ENCODE results near the gene PTPRJ. TPM values are rescaled to one million over a fixed set of nuclear protein-coding genes. Genes with fewer than 3 reads are reported as not detected.

Gene PTPRJ
- total RNA-seq, 1 donor: 57.7 TPM

DNA sequence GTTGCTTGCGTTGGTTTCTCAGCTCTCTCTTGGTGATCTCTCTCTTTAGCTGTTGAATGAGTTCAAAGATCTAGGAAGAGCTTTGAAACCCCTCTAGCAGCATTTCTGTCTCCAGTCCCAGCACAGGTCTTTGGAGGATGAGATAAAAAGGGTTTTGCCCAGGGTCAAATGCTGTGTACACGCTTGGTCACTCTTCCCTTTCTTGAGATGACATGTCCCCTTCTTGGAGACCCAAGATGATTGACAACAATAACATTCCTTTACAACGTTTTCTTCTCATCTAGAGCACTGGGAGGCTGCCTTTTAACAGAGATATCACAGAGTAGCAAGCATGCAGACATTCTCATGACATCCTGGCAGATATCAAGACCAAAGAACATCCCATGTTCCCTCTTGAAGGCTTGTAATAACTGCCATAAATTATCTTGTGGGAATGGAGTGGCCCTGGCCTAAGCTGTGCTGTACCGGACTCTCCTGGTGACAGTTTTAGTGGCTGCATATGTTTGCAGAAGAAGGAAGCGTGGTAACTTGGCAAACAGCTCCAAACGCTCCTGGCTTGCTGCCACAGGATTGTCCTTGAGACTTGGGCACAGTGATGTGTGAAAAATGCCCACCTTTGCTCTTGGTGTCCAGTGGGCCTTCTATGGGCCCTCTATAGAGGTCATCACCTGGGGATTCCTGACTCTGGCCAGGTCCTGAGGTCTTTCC lies 107.8 kb downstream of the PTPRJ start:
- Histone ChIP-seq H3K27me3 (ENCODE audit: insufficient read depth, low read length) (no peaks in the 10 kb centered on the region), H3K4me1 (ENCODE audit: insufficient read depth, low read length) (peaks cover 30% of the 10 kb centered on the region), H3K4me3 (ENCODE audit: low read length) (no peak overlapping the region), H3K9me3 (ENCODE audit: low read depth, low read length) (no peaks in the 10 kb centered on the region)

DNA sequence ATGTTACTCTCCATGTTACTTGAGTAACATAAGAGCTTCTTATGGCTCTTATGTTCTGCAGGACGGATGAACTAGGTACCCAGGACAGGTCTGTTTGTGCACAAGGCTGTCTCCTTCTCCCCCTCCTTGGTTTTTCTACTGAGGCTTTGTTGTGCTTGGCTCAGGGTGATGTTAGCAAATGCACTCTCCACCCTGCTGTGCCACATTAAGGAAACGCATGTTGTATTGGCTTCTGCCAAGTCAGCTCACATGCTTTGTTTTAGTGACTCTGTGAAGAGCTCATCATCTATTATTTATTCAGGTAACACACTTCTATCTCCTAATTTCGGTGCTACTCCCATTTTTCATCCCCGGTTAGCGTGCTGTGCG lies 108.3 kb downstream of the PTPRJ start:
- H3K27me3 ChIP-seq (ENCODE audit: insufficient read depth, low read length): no peaks in the 10 kb centered on the region
- H3K9me3 ChIP-seq (ENCODE audit: low read depth, low read length): no peaks in the 10 kb centered on the region
- peaks cover 25% of the 10 kb centered on the region for H3K4me1 ChIP-seq (ENCODE audit: insufficient read depth, low read length)
- H3K4me3 ChIP-seq (ENCODE audit: low read length): no peak overlapping the region

DNA sequence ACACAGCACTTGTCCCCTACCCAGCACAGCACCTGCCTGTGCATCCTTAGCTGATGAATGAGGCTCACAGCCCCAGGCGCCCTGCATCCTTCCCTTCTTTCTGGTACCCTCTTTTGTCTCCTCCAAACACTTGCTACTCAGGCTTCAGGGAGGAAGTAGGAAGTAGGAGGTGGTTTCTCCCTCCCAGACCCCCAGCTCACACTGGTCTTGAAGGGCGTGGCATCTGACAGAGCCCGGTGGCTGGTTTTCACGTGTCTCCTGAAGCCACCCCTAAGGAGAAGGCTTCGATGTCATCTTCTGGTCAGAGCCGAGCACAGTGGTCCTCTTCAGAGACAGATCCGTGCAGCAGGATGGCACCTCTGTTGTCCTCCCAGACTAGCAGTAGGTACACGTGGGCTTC lies 109.8 kb downstream of the PTPRJ start:
- Histone ChIP-seq H3K4me1 (ENCODE audit: insufficient read depth, low read length) (peaks cover 22% of the 10 kb centered on the region), H3K27me3 (ENCODE audit: insufficient read depth, low read length) (no peaks in the 10 kb centered on the region), H3K4me3 (ENCODE audit: low read length) (no peak overlapping the region), H3K9me3 (ENCODE audit: low read depth, low read length) (no peaks in the 10 kb centered on the region)

DNA sequence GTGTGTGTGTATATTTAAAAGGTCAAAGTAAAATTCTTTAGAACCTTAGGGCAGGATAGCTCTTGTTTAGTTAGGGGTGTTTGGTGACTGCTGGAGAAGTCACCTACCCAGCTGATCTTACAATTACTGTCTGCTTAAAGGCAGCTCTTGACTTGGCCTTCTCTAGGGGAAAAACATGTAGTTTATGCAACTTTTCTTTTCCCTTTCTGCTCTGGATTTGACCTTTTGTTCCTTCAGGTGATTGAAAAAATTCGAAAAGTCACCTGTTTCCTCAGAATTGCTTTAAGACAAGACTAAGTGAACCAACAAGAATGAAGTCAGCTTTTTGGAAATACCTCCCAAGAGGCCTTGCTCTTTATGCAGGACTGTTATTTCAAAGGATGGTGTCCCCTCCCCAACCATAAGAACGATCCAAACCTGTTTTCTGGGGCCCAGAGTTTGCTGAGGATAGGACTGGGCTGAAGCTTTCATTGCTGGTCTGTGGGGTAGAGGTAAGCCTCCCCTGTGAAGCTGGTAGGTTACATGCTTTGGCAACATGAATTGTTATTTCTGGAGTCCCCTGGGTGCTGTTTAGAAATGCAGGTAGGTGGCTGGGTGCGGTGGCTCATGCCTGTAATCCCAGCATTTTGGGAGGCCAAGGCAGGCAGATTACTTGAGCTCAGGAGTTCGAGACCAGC lies 111.2 kb downstream of the PTPRJ start:
- Histone ChIP-seq H3K27me3 (ENCODE audit: insufficient read depth, low read length) (no peaks in the 10 kb centered on the region), H3K9me3 (ENCODE audit: low read depth, low read length) (no peaks in the 10 kb centered on the region), H3K4me1 (ENCODE audit: insufficient read depth, low read length) (peaks cover 26% of the 10 kb centered on the region), H3K4me3 (ENCODE audit: low read length) (no peak overlapping the region)

DNA sequence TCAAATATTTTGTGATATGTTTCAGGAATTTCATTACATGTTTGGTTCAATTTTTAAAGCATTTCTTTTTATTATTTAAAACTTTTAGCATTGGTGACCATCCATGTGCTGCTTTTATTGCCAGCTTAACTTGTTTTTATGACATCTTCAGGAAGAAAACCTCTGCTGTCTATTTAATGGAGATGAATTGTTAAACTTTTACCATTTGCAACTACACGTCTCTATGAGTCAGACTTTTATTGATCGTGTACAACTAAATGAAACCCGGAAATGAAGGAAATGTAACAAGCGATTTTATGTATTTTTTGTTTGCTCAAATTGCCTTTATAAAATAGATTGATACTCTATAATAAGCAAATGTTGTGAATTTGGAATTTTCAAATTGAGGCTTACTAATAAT lies 113.0 kb downstream of the PTPRJ start:
- peaks cover 20% of the 10 kb centered on the region for H3K4me1 ChIP-seq (ENCODE audit: insufficient read depth, low read length)
- no peaks in the 10 kb centered on the region for H3K9me3 ChIP-seq (ENCODE audit: low read depth, low read length)
- no peak overlapping the region for H3K4me3 ChIP-seq (ENCODE audit: low read length)
- H3K27me3 ChIP-seq (ENCODE audit: insufficient read depth, low read length): no peaks in the 10 kb centered on the region

DNA sequence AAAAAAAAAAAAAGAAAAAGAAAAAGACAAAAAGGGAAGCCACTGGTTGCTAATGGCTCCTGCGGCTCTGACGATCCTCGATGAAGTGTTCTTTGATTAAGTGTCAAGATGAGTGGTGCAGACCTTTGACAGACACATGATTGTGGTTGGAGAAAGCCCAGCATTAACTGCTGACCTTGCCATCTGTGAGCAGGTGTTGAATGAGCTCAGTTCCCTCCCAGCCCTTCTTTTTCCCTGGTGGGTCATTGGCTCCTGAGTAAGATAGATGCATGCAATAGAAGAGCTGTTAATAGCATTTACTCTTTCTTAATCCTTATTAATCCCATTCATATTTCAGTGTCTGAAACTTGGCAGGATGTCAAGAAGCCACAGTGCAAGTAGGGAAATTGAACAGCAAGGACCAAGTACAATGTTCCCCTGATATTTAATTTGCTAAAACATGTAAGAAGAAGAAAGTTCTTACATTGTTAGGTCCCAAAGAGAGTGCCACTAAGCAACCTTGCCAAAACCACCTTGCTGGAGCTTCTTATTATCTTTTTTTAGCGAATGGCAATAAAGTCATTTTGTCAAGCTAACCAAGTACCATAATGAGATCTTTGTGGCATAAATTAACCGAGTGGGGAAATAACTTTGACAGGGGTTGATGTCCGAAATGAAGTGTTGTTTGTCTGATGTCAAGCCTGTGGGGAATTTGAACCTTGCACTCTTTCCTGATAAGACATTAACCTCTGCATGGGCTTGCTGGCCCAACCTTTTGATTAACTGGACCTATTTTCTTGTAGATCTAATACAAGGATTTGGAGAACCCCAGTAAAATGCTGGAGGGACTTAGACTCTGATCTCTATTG lies 113.7 kb downstream of the PTPRJ start:
- no peak overlapping the region for H3K4me3 ChIP-seq (ENCODE audit: low read length)
- peaks cover 16% of the 10 kb centered on the region for H3K4me1 ChIP-seq (ENCODE audit: insufficient read depth, low read length)
- no peaks in the 10 kb centered on the region for H3K27me3 ChIP-seq (ENCODE audit: insufficient read depth, low read length)
- no peaks in the 10 kb centered on the region for H3K9me3 ChIP-seq (ENCODE audit: low read depth, low read length)

DNA sequence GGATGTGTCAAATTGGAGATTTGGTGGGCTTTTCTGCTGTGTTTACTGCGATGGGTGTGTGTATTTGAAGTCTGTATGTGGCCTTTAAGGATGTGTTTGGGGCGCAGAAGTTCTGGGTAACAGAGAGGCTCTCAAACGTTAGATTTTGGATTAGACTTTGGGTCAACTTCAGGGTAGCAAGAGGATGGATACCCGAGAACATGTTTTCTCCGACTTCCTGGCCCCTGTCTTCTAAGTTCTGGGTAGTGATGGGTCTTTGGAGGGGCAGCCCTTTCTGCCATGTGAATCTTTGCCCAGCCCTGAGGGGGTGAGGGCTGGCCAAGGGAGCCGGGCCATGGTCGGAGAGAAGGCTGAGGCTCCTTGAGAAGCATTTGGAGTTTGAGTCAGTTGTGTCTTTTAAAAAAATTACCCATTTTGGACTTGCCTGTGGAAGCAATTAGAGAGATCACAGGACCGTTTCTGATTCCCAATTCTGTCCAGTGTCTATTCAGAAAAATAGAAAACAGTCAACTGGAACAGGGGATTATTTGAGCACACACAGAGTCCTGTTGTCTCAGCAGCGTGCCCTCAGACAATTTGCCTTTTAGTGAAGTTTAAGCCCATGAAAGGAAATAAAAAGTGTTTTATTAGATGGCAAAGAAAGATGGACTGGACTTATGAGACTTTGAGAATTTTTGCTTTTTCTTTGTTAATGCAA lies 114.4 kb downstream of the PTPRJ start:
- peaks cover 19% of the 10 kb centered on the region for H3K4me1 ChIP-seq (ENCODE audit: insufficient read depth, low read length)

DNA sequence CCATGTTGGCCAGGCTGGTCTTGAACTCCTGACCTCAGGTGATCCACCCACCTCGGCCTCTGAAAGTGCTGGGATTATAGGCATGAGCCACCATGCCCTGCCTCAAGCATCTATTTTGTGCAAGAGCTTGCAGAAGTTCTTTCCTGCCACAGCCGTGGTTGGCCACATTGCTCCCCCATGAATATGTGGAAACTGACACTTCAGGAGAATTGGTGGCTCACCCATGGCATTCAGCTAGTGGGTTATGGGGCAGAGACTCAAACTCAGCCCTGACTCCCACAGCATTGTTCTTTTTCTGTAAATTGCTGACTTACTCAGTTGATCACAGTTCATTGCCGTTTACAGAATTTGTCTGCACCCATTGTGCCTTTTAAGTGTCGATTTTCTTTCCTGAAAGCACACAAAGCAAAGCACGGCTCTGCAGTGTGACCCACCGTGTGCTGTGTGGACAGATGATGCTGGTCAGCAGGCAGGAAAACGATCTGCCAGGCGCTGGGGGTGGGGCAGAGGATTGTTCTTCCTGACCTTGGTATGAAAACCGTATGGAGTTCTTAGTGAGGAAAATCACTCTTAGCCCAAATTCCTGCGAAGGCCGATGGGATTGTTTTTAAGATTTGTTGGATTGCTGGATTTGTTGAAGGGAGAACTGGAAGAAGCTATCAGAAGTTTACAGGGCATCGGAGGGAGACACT lies 115.6 kb downstream of the PTPRJ start:
- Histone ChIP-seq H3K27me3 (ENCODE audit: insufficient read depth, low read length) (no peaks in the 10 kb centered on the region), H3K4me3 (ENCODE audit: low read length) (no peak overlapping the region), H3K9me3 (ENCODE audit: low read depth, low read length) (no peaks in the 10 kb centered on the region), H3K4me1 (ENCODE audit: insufficient read depth, low read length) (peaks cover 24% of the 10 kb centered on the region)

More for the DNA sequence above, 114.4 kb downstream of the PTPRJ start:
- Histone ChIP-seq H3K9me3 (ENCODE audit: low read depth, low read length) (no peaks in the 10 kb centered on the region), H3K27me3 (ENCODE audit: insufficient read depth, low read length) (no peaks in the 10 kb centered on the region), H3K4me3 (ENCODE audit: low read length) (no peak overlapping the region)

DNA sequence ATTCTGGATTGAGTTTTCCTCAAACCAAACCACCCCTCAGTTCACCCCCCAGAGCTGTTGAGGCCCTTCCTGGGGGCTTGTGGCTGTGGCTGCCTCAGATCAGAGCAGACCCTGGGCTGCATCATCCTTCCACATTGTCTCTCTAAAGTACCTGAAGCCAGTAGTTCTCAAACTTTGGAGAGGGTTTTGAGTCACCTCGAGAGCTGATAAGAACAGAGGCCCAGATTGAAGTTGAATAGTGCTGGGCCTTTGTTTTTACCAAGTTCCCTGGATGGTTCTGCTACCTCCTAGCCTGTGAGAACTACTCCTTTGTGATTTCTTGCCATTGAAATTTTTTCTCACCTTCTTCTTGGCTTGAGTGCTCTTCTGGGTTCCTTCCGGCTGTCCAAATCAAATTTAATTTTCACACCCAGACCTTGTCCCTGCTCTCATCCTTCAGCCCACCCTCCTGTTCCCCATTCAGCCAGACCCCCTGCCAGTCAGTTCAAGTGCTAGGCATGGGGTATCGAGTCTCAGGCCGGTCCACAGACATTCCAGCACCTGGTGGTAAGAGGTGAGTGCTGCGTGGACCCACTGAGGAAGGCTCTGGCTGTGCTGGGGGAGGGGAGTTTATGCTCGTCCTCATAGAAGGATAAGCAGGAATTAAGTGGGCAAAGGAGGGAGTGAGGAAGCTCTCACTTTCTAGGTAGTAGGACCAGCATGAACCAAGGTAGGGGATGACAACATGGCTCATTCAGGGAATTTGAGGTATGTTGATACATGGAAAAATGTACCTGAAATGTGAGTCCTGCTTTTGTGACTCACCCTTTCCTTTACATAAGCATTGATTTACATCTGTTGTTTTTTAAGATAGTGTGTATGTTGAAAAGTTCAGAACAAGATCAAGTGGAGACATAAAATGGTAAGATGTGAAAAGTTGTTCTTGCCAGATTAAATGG lies 116.5 kb downstream of the PTPRJ start:
- H3K4me1 ChIP-seq (ENCODE audit: insufficient read depth, low read length): peaks cover 28% of the 10 kb centered on the region
- H3K9me3 ChIP-seq (ENCODE audit: low read depth, low read length): no peaks in the 10 kb centered on the region
- H3K27me3 ChIP-seq (ENCODE audit: insufficient read depth, low read length): no peaks in the 10 kb centered on the region
- H3K4me3 ChIP-seq (ENCODE audit: low read length): no peak overlapping the region

DNA sequence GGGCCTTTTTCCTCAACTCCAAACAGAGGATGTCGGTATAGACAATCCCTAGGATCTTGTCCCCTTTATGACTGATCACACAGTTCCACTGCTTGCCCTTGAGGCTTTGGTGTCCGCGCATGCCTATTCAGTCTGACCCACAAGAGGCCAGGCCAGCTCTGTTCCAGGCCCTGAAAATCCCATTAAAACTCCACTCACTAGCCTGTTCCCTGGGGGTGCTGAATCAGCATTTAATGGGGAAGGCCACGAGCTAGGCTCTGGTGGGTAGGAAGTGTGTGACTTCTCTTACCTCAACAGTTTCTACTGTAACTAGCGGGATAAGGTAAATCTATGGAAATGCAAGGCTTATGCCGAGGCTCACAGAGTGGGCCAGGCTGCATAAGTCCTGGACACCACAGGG lies 117.7 kb downstream of the PTPRJ start:
- no peak overlapping the region for H3K4me3 ChIP-seq (ENCODE audit: low read length)
- H3K27me3 ChIP-seq (ENCODE audit: insufficient read depth, low read length): no peaks in the 10 kb centered on the region
- no peaks in the 10 kb centered on the region for H3K9me3 ChIP-seq (ENCODE audit: low read depth, low read length)
- H3K4me1 ChIP-seq (ENCODE audit: insufficient read depth, low read length): peaks cover 33% of the 10 kb centered on the region

DNA sequence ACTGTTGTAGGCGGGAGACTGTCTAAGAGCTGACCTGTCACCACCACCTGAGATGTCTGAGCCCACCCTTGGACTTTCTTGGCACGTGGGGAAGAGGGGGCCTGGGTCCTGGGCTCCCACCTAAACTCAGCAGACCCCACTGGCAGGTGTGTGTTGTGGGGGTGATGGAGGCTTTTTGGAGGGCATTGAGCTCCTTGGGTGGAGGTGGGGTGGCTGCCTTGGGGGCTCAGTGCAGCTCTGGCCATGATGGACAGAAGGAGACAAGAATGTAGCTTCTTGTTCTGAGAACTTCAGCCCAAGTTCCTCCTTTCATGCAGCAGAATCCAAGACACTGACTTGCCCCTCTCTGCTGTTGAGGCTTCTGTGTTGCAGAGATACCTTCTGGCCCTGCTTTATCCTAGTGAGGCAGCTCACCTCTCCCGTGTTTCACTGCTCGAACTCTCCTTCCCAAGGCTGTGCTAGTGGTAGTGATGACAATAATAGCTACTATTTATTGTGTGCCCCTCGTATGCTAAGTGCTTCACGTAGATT lies 119.6 kb downstream of the PTPRJ start:
- Histone ChIP-seq H3K4me1 (ENCODE audit: insufficient read depth, low read length) (peaks cover 40% of the 10 kb centered on the region), H3K9me3 (ENCODE audit: low read depth, low read length) (no peaks in the 10 kb centered on the region), H3K4me3 (ENCODE audit: low read length) (no peak overlapping the region), H3K27me3 (ENCODE audit: insufficient read depth, low read length) (no peaks in the 10 kb centered on the region)

DNA sequence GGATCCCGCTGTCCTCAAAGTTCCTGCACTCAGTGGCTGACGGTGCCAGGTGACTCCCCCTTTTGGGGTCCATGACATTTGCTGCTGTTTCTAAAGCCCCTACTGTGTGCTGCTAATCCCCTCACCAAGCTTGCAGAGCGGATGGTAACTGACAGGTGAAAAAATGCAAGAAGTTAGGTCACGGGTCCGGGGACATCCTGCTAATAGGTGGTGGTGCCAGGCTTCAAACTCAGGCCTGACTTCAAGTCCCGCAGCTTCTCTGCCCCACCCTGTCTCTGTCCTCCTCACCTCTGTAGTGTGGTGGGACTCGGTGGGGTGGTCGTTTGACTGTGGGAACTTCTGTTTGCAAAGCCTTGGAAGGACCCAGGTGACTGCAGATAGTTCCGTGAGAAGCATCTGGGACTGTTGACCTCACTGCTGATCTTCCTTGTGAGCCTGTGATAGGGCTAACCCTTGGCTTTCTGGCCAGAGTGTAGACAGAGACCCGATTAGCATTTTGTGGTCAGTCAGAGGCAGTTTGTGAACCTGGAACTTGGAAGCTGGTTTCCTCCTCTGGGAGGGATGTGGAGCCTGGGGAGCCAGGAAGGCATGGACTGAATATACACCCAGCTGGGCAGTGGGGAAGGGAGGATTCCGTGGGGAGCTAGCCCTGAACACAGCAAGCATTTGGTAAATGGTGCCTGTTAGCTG lies 120.8 kb downstream of the PTPRJ start:
- Histone ChIP-seq H3K4me1 (ENCODE audit: insufficient read depth, low read length) (peaks cover 48% of the 10 kb centered on the region), H3K9me3 (ENCODE audit: low read depth, low read length) (no peaks in the 10 kb centered on the region)

DNA sequence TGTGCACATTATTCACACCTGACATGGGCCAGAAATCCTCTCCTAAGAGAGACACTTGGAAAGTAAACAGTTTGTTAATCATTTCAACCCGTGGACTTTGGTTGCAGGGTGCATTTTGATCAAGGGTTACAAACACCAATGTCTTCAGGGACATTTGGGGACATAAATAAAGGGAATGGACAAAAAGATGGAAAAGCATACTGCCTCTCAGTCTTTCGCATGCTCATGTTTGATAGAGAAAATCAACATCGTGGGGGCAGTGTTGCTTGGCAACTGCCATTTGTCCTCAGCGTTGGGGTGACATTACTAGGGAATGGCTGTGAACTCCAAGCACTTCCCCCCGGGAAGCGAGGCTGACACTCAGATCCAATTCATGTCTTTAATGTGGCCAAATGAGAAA lies 121.6 kb downstream of the PTPRJ start:
- H3K4me1 ChIP-seq (ENCODE audit: insufficient read depth, low read length): peaks cover 56% of the 10 kb centered on the region
- H3K4me3 ChIP-seq (ENCODE audit: low read length): no peak overlapping the region
- H3K27me3 ChIP-seq (ENCODE audit: insufficient read depth, low read length): no peaks in the 10 kb centered on the region
- H3K9me3 ChIP-seq (ENCODE audit: low read depth, low read length): no peaks in the 10 kb centered on the region

More for the DNA sequence above, 120.8 kb downstream of the PTPRJ start:
- Histone ChIP-seq H3K27me3 (ENCODE audit: insufficient read depth, low read length) (no peaks in the 10 kb centered on the region), H3K4me3 (ENCODE audit: low read length) (no peak overlapping the region)
